A673 (cell line): ENCODE data around the gene WDR12.

Source experiments
- EZH2 ChIP-seq: fragments of 200-600 bp; sonication (generic); IDR thresholded peaks from 2 replicates; pipeline ENCODE4 v1.6.1; 2017; ENCODE audit warnings: borderline replicate concordance, low read depth, mild to moderate bottlenecking, mixed read lengths, antibody characterized with exemption, low read length; ENCODE audit not compliant: poor library complexity, severe bottlenecking
- TF ChIP-seq, protein P1 (sequence below): fragments of 300-800, 200-600 bp; sonication (generic); conservative IDR thresholded peaks from 2 replicates; pipeline ENCODE4 v1.5.1; 2017; ENCODE audit warnings: low read depth, mild to moderate bottlenecking, antibody characterized with exemption, low read length, moderate library complexity, mixed read lengths

- TF ChIP-seq, protein P1, sequence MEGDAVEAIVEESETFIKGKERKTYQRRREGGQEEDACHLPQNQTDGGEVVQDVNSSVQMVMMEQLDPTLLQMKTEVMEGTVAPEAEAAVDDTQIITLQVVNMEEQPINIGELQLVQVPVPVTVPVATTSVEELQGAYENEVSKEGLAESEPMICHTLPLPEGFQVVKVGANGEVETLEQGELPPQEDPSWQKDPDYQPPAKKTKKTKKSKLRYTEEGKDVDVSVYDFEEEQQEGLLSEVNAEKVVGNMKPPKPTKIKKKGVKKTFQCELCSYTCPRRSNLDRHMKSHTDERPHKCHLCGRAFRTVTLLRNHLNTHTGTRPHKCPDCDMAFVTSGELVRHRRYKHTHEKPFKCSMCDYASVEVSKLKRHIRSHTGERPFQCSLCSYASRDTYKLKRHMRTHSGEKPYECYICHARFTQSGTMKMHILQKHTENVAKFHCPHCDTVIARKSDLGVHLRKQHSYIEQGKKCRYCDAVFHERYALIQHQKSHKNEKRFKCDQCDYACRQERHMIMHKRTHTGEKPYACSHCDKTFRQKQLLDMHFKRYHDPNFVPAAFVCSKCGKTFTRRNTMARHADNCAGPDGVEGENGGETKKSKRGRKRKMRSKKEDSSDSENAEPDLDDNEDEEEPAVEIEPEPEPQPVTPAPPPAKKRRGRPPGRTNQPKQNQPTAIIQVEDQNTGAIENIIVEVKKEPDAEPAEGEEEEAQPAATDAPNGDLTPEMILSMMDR, result no peak
- no peak for TF ChIP-seq EZH2
Measured at GRCh38 chr2:202945497-202945896, 34.0 kb upstream of the WDR12 start.
